ENCODE data around the gene RILPL1.
A peak's percentile ranks its signal among the peaks of the same experiment; 100 is the strongest.
"Not testable (repeated sequence)": the region's sequence is repeated elsewhere in the genome, so short reads cannot be mapped to it uniquely, and the experiment has no call there.

Gene RILPL1

GRCh38 chr12:123572391-123572790 is 38.9 kb upstream of the RILPL1 start:
- TF ChIP-seq POLR2A (IDR thresholded peaks at IDR 0.05; ENCODE audit: extremely low read depth, insufficient read length): no peak
- no peak for TF ChIP-seq CTCF (IDR thresholded peaks at IDR 0.05; ENCODE audit: low read depth, low read length)
- TF ChIP-seq MYC (IDR thresholded peaks at IDR 0.05; ENCODE audit: low read depth, low read length): no peak
- H3K4me3 ChIP-seq (ENCODE audit: low read depth, low read length): no peak overlapping the region
- no peak for DNase-seq (ENCODE audit: low read depth)

- DNase-seq (ENCODE audit: low read depth): peak; percentile 43
- H3K4me3 ChIP-seq (ENCODE audit: low read depth, low read length): no peak overlapping the region
- TF ChIP-seq MYC (IDR thresholded peaks at IDR 0.05; ENCODE audit: low read depth, low read length) (no peak), MAX (IDR thresholded peaks at IDR 0.05; ENCODE audit: low read depth, low read length) (peak; percentile 36; the same call in 1 of the 2 replicates)
Measured at GRCh38 chr12:123571343-123571813, 37.9 kb upstream of the RILPL1 start.

- no peak for DNase-seq (ENCODE audit: low read depth)
- TF ChIP-seq MAX (IDR thresholded peaks at IDR 0.05; ENCODE audit: low read depth, low read length): no peak
- TF ChIP-seq POLR2A (IDR thresholded peaks at IDR 0.05; ENCODE audit: extremely low read depth, insufficient read length): no peak
- TF ChIP-seq MYC (IDR thresholded peaks at IDR 0.05; ENCODE audit: low read depth, low read length): no peak
- TF ChIP-seq CTCF (IDR thresholded peaks at IDR 0.05; ENCODE audit: low read depth, low read length): no peak
- H3K4me3 ChIP-seq (ENCODE audit: low read depth, low read length): no peak overlapping the region
Measured at GRCh38 chr12:123559468-123559867, 25.9 kb upstream of the RILPL1 start.

GRCh38 chr12:123558487-123558886 is 25.0 kb upstream of the RILPL1 start:
- not testable (repeated sequence) for DNase-seq (ENCODE audit: low read depth); H3K4me3 ChIP-seq (ENCODE audit: low read depth, low read length)

- H3K4me3 ChIP-seq (ENCODE audit: low read depth, low read length): not testable (repeated sequence)
Measured at GRCh38 chr12:123554843-123555242, 21.3 kb upstream of the RILPL1 start.

GRCh38 chr12:123554136-123554535 is 20.6 kb upstream of the RILPL1 start:
- peak; percentile 92 for DNase-seq (ENCODE audit: low read depth)
- not testable (repeated sequence) for H3K4me3 ChIP-seq (ENCODE audit: low read depth, low read length)
- TF ChIP-seq MAX (IDR thresholded peaks at IDR 0.05; ENCODE audit: low read depth, low read length) (0 out of 2 replicates have a peak, but pooled peaks have one; percentile 30), MYC (IDR thresholded peaks at IDR 0.05; ENCODE audit: low read depth, low read length) (peak; percentile 60)

More at GRCh38 chr12:123554843-123555242, 21.3 kb upstream of the RILPL1 start:
- peak; percentile 74 for DNase-seq (ENCODE audit: low read depth)

- no peak overlapping the region for H3K4me3 ChIP-seq (ENCODE audit: low read depth, low read length)
- TF ChIP-seq MAX (IDR thresholded peaks at IDR 0.05; ENCODE audit: low read depth, low read length) (no peak), MYC (IDR thresholded peaks at IDR 0.05; ENCODE audit: low read depth, low read length) (no peak), POLR2A (IDR thresholded peaks at IDR 0.05; ENCODE audit: extremely low read depth, insufficient read length) (no peak), CTCF (IDR thresholded peaks at IDR 0.05; ENCODE audit: low read depth, low read length) (no peak)
- no peak for DNase-seq (ENCODE audit: low read depth)
Measured at GRCh38 chr12:123550700-123551099, 17.2 kb upstream of the RILPL1 start.

- TF ChIP-seq MAX (IDR thresholded peaks at IDR 0.05; ENCODE audit: low read depth, low read length) (no peak), MYC (IDR thresholded peaks at IDR 0.05; ENCODE audit: low read depth, low read length) (no peak), CTCF (IDR thresholded peaks at IDR 0.05; ENCODE audit: low read depth, low read length) (no peak), POLR2A (IDR thresholded peaks at IDR 0.05; ENCODE audit: extremely low read depth, insufficient read length) (no peak)
- no peak for DNase-seq (ENCODE audit: low read depth)
- no peak overlapping the region for H3K4me3 ChIP-seq (ENCODE audit: low read depth, low read length)
Measured at GRCh38 chr12:123548107-123548506, 14.6 kb upstream of the RILPL1 start.
